K562 (cell line): ENCODE results near the gene RAMP2. TPM values are rescaled to one million over a fixed set of nuclear protein-coding genes. Genes with fewer than 3 reads are reported as not detected.

Experiments used
- ATAC-seq: fragments of 200-7000 bp; cut with Tn5 transposase; 3 replicates; pipeline ENCODE4 v1.9.1; 2020; ENCODE audit warnings: moderate library complexity
- BruUV-seq: library from RNA; stranded (reverse); fragments of 400-500 nt; replicated peaks from 2 replicates; lab custom pipeline; 2021; lab: Mats Ljungman, UMichigan
- CTCF ChIA-PET: fragments of 300-600 bp; formaldehyde crosslinking; extraction: SDS; loops from one replicate; lab custom pipeline; 2021; ENCODE audit warnings: low intra/inter-chr PET ratio; lab: Yijun Ruan, JAX
- POLR2A ChIA-PET: fragments of 300-600, 350-650 bp; sonication (Branson Sonifier 250); formaldehyde crosslinking; extraction: SDS; loops from one replicate; lab custom pipeline; 2021; ENCODE audit warnings: antibody characterized with exemption, inconsistent platforms; lab: Yijun Ruan, JAX
- DNase-seq, 4 experiments: peaks; one replicate each; pipeline versions ENCODE4 v3.0.0 to v3.0.0-alpha.2; 2011 to 2018; ENCODE audit warnings: low spot score in 3 of 4, mixed read lengths in 3 of 4; ENCODE audit errors: extremely low read depth in 1 of 4
- FAIRE-seq: peaks from 2 replicates; lab custom pipeline; 2011; peaks lifted over from hg19 to GRCh38; lab: Jason Lieb, UNC
- H2AFZ ChIP-seq: 2 replicates; pipeline ENCODE4 v1.6.0; 2011; ENCODE audit warnings: low read depth, low read length, control low read depth, inconsistent platforms
- H3K27ac ChIP-seq: fragments of 200-600 bp; 3 replicates; pipeline ENCODE4 v1.8.0; 2011; ENCODE audit warnings: low read depth, mild to moderate bottlenecking, control low read depth, inconsistent platforms, low read length, moderate library complexity, mixed read lengths; ENCODE audit errors: extremely low read depth
- H3K27me3 ChIP-seq, 2 experiments: fragments of 300-600 bp in 1 of 2; 2 replicates in 1 of 2; 3 replicates in 1 of 2; pipeline versions ENCODE4 v1.6.0 to v1.8.0; 2011; ENCODE audit warnings: inconsistent platforms in 2 of 2, low read length in 2 of 2, mild to moderate bottlenecking in 1 of 2, mixed read lengths in 1 of 2, moderate library complexity in 1 of 2; ENCODE audit not compliant: control insufficient read depth in 2 of 2, insufficient read depth in 2 of 2
- H3K36me3 ChIP-seq: fragments of 300-600 bp; 3 replicates; pipeline ENCODE4 v1.8.0; 2011; ENCODE audit warnings: mild to moderate bottlenecking, low read length, inconsistent platforms; ENCODE audit not compliant: control insufficient read depth, insufficient read depth
- H3K4me1 ChIP-seq, 2 experiments: fragments of 200-600 bp in 1 of 2; replicated peaks in 1 of 2; 2 replicates in 1 of 2; 3 replicates in 1 of 2; pipeline versions ENCODE4 v1.5.1 to v1.8.0; 2011; ENCODE audit warnings: inconsistent platforms in 2 of 2, low read length in 2 of 2, mild to moderate bottlenecking in 1 of 2, mixed read lengths in 1 of 2, moderate library complexity in 1 of 2; ENCODE audit not compliant: control insufficient read depth in 2 of 2, insufficient read depth in 2 of 2
- H3K4me2 ChIP-seq: 2 replicates; pipeline ENCODE4 v1.6.1; 2011; ENCODE audit warnings: low read length, control low read depth, inconsistent platforms, mixed read lengths; ENCODE audit not compliant: insufficient read depth
- H3K4me3 ChIP-seq: fragments of 200-600 bp; sonication (generic), shearing (Covaris generic); 2 replicates; pipeline ENCODE4 v1.5.1; 2016; ENCODE audit warnings: control low read depth, inconsistent platforms
- H3K79me2 ChIP-seq: fragments of 200-600 bp; 3 replicates; pipeline ENCODE4 v1.8.0; 2011; ENCODE audit warnings: low read length, inconsistent platforms; ENCODE audit not compliant: control insufficient read depth, insufficient read depth
- H3K9ac ChIP-seq, 2 experiments: 2 replicates each; pipeline versions ENCODE4 v1.6.0 to v1.6.1; 2011; ENCODE audit warnings: low read depth in 2 of 2, low read length in 2 of 2, control low read depth in 1 of 2, inconsistent platforms in 1 of 2, mild to moderate bottlenecking in 1 of 2, mixed read lengths in 1 of 2; ENCODE audit not compliant: insufficient read depth in 1 of 2
- H3K9me1 ChIP-seq: one replicate; pipeline ENCODE4 v1.6.0; 2011; ENCODE audit warnings: inconsistent platforms, mild to moderate bottlenecking, low read length, moderate library complexity; ENCODE audit not compliant: control insufficient read depth, insufficient read depth
- H3K9me3 ChIP-seq: replicated peaks from 2 replicates; pipeline ENCODE4 v1.5.1; 2011; ENCODE audit warnings: low read depth, low read length, inconsistent platforms; ENCODE audit not compliant: control insufficient read depth, insufficient read depth
- H4K20me1 ChIP-seq: replicated peaks from 2 replicates; pipeline ENCODE4 v1.6.1; 2011; ENCODE audit warnings: low read length, inconsistent platforms, mixed read lengths; ENCODE audit not compliant: control insufficient read depth, insufficient read depth
- ELK1 ChIP-seq: sonication (generic); formaldehyde crosslinking; IDR thresholded peaks from 2 replicates; pipeline ENCODE4 v1.8.1; 2022; ENCODE audit warnings: missing genetic modification reagents
- FIP1L1 ChIP-seq: fragments of 200-400 bp; formaldehyde crosslinking; IDR thresholded peaks from 2 replicates; pipeline ENCODE4 v1.6.1; 2018; ENCODE audit warnings: mild to moderate bottlenecking, low read depth, low read length; ENCODE audit not compliant: poor library complexity, severe bottlenecking
- POLR2G ChIP-seq: fragments of 200-400 bp; formaldehyde crosslinking; IDR thresholded peaks from 2 replicates; pipeline ENCODE4 v1.6.1; 2017; ENCODE audit warnings: low read depth, mild to moderate bottlenecking, antibody characterized with exemption, low read length, moderate library complexity
- RBFOX2 ChIP-seq: fragments of 200-400 bp; formaldehyde crosslinking; IDR thresholded peaks from 2 replicates; pipeline ENCODE4 v1.6.1; 2017; ENCODE audit warnings: low read depth, mild to moderate bottlenecking, low read length, moderate library complexity
- WGBS: fragments of 100-300 bp; shearing (Covaris generic); methylation state at CpG from one replicate; pipeline ENCODE4 v1.1.6; 2016; ENCODE audit warnings: low coverage, mixed read lengths; ENCODE audit not compliant: insufficient coverage; ENCODE audit errors: missing lambda C conversion rate; 5-methylcytosine and 5-hydroxymethylcytosine counted together
- in situ Hi-C: fragments of 300-500 bp; cut with MboI; formaldehyde crosslinking; loops from 4 replicates; pipeline ENCODE4 v1.15.0; 2018; ENCODE audit warnings: inconsistent platforms, mixed read lengths
- intact Hi-C: fragments of 100-400 bp; cut with micrococcal nuclease; formaldehyde crosslinking; loops from 2 replicates; pipeline ENCODE4 v1.14.2; 2022
- polyA plus RNA-seq, 8 experiments: library from polyadenylated mRNA; depleted of rRNA in 4 of 8; stranded (reverse) in 5 of 8; unstranded in 3 of 8; fragments of >200 nt; fragmentation: Nextera tagmentation in 2 of 8; fragmentation: Illumina TruSeq in 1 of 8; extraction: Ambion mirVana in 2 of 8; extraction: Trizol in 1 of 8; gene quantifications; 2 replicates each; pipeline versions ENCODE4 v1.2.1 to v1.2.3, GENCODE V29; 2011 to 2014; ENCODE audit warnings: inconsistent platforms in 1 of 8, missing spikeins in 1 of 8
- total RNA-seq, 7 experiments: library from RNA; depleted of rRNA in 6 of 7; stranded (reverse); fragments of >200 nt in 6 of 7; fragmentation: Illumina TruSeq in 2 of 7; extraction: Trizol in 2 of 7; gene quantifications; 2 replicates each; pipeline versions ENCODE4 v1.2.1 to v1.2.3, GENCODE V29; 2011 to 2021; ENCODE audit warnings: low replicate concordance in 1 of 7

RAMP2 gene
- total and polyA plus RNA-seq, 9 of the 15 experiments (the other 6 are each of a cell fraction or from before 2014, with no cell fraction given), result not detected

GRCh38 chr17:42784811-42785592 lies 24.0 kb downstream of the RAMP2 start:
- intact Hi-C loops (no loop called here), in situ Hi-C loops (no loop called here)
- ChIA-PET CTCF (interaction anchor here (0.5 kb wide), 1 partner anchor 55 kb away, joined by 3 read pairs; no protein-coding TSS in a partner anchor), POLR2A (no interaction called here)
- Histone ChIP-seq H2AFZ (no peak overlapping the region), H3K9ac (no peak overlapping the region), H3K9me1 (no peaks in the 10 kb centered on the region), H3K27ac (no peak overlapping the region), H3K4me1 (peaks cover 11 to 62% of the 10 kb centered on the region in 2 experiments; a peak in 4 of 5 replicates), H3K27me3 (no peaks in the 10 kb centered on the region), H3K79me2 (peaks cover 33% of the 10 kb centered on the region), H4K20me1 (no peaks in the 10 kb centered on the region), H3K4me3 (no peak overlapping the region), H3K36me3 (peaks cover 71% of the 10 kb centered on the region), H3K9me3 (no peaks in the 10 kb centered on the region), H3K4me2 (no peak overlapping the region)
- no peak for FAIRE-seq
- 94% methylated on average over 27 of the region's 52 CpGs for WGBS
- no peak for DNase-seq
- no peak for ATAC-seq
- TF ChIP-seq RBFOX2, result peak; percentile 30; the same call in 1 of the 2 replicates
- TF ChIP-seq FIP1L1, result peak; percentile 40
- no peak for TF ChIP-seq ELK1 (CRISPR knock-in tag)
- TF ChIP-seq POLR2G, result peak; percentile 60; the same call in 1 of the 2 replicates
- BruUV-seq, result no TSS peak
